ENCODE results near the gene SLC66A1.
"Not testable (repeated sequence)": the region's sequence is repeated elsewhere in the genome, so short reads cannot be mapped to it uniquely, and the experiment has no call there.

SLC66A1 gene, protein sequence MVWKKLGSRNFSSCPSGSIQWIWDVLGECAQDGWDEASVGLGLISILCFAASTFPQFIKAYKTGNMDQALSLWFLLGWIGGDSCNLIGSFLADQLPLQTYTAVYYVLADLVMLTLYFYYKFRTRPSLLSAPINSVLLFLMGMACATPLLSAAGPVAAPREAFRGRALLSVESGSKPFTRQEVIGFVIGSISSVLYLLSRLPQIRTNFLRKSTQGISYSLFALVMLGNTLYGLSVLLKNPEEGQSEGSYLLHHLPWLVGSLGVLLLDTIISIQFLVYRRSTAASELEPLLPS

DNA sequence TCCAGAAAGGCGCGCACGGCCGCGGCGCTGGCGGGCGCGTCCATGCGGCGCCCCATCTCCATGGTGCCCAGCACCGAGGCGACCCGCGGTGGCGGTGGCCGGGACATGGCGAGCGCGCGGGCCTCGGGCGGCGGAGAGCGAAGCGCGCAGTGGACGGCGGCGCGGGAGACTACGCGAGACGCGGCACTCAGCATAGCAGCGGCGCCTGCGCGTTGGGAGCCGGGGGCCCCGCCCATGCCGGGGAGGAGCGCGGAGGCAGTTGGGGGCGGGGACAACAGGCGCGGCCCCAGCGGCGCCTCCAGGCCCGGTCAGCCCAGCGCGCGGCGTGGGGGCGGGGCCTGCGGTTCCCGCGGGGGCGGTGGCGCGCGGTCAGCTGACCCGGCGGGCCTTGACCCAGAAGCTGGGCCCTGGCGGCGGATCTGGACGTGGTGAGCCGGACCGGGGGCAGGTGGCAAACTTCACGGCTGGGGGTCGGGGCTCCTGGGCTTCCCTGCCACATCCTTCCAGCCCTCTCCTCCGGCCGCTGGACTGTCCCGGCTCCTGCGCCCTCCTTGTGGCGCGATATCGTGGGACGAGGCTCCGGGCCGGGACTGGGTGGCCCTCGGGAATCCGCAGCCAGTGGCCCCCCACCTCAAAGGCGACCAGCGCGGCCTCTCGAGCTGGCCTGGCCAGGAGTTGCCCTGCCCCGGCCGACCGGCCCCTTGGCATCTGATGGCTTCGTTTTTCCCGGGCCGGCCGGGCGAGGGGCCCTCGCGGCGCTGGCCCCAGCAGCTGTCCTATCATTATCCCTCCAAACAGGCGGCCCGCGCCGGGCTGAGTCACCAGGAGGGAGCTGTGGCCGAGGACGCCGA, at the start of gene SLC66A1, which contains the start of gene AKR7A2:
Gene SLC66A1, plus strand, starts transcription at position 396 of the 851 bp plus-strand sequence. CDS start 5,352 bp downstream, outside the sequence.
Gene AKR7A2, minus strand, starts transcription at position 214 of the 851 bp plus-strand sequence. Its CDS starts 20 bp downstream, at position 194.
- peak; percentile 85 for DNase-seq (ENCODE audit: low spot score)

DNA sequence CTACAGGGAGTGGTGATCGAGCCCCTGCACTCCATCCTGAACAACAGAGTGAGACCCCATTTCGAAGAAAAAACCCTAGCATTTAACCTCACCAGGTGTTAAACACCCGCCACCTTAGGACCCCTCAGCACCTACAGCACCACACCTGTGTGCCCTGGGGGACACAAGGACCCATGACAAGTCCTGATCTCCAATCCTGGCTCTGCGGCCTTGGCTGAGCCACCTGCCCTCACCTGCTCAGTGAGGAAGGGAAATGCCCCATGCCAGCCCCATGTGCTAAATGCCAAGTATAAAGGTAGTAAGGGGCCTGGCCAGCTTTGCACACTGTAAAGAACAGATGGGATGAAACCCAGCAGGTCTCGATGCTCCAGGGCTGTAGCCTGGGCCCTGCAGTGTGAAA, 49.4 kb upstream of the SLC66A1 start:
- DNase-seq (ENCODE audit: low spot score): no peak

DNA sequence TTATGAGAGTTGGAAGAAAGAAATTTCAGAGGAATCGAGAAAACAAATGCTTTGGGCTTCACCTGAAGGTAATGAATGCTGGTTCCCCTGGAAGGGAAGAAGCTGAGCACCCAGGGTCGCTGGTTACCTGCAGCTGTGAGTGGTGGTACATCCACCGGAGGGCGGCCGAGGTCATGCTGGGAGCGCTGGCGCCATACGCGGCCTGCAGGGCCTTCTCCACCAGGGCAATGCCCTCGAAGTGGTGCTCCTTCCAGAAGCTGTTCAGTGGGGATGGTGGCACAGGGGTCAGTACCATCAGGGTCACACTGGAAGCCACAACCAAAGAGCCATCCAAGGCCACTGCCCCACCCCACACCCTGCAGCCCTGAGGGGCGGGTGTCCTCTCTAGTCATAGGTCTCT, 43.7 kb upstream of the SLC66A1 start:
- no peak for DNase-seq (ENCODE audit: low spot score)

DNA sequence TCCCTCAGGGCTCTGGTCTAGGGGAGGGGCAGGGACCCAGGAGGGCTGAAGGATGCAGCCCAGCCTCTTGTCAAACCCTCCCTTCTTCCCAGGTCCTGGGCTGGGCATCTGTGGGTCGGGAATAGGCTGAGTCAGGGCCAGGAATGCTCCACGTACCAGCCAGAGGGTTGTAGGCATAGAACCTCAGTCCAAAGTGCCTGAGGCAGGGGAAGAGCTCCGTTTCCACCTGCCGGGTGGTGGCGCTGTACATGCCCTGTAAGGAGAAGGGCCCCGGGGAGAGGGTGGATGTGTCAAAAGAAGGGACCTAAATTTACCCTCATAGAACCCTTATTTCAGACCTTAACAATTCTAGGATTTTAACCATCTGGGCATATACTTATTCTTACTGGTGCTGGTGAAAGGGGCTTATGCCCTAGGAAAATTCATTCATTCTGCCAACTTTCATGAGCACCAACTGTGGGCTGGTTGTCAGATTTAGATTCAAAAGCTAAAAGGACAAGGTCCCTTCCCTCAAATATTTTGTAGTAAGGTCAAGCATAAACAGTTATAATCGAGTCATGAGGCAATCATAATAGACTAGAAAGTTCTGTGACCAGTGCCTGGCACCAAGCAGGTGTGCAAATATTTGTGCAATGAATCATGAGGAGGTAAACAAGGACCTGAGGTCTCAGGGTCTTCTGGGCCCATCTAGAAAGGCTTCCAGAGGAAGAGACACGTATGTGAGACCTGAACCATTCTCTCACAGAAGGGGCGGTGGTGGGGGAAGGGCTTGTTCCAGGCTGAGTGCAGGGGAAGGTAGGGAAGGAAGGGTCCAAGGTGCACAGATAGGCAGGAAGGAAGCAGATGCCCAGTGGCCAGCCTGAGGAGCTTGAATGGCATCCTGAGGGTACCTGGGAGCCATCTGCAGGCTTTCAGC, 42.4 kb upstream of the SLC66A1 start:
- not testable (repeated sequence) for DNase-seq (ENCODE audit: low spot score)

DNA sequence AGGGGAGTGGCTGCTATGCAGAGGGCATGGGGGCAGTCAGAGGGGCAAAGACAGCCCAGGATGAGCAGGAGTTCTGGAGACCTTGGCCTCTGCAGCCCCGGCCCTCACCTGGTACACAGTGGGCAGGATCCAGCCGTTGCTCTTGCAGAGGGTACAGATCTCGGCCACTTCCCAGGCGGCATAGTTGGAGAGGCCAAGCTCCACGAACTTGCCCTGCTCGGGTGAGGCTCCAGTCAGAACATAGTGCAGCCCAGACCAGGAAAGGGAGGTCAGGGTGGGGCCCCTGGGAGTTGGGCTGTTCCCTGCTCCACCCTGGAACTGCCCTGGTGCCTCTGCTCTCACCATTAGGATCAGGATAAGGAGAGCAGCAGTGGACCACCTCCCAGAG, 41.8 kb upstream of the SLC66A1 start:
- DNase-seq (ENCODE audit: low spot score): not testable (repeated sequence)

DNA sequence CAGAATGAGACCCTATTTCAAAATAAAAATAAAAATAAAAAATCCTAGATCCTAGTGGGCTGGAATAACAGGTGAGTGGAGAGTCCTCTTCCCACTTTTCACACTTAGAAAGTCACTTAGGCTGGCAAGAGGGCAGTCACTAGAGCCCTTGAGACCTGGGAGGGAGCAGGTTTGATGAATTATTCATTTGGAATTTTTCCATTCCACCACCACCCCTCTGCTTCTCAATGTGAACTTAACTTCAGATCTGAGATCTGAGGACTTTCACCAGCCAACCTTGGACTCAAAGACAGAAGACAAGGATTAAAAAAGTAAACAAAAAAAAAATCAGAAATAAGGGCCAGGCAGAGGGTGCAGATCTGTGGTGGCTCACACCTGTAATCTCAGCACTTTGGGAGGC, 40.1 kb upstream of the SLC66A1 start:
- no peak for DNase-seq (ENCODE audit: low spot score)

DNA sequence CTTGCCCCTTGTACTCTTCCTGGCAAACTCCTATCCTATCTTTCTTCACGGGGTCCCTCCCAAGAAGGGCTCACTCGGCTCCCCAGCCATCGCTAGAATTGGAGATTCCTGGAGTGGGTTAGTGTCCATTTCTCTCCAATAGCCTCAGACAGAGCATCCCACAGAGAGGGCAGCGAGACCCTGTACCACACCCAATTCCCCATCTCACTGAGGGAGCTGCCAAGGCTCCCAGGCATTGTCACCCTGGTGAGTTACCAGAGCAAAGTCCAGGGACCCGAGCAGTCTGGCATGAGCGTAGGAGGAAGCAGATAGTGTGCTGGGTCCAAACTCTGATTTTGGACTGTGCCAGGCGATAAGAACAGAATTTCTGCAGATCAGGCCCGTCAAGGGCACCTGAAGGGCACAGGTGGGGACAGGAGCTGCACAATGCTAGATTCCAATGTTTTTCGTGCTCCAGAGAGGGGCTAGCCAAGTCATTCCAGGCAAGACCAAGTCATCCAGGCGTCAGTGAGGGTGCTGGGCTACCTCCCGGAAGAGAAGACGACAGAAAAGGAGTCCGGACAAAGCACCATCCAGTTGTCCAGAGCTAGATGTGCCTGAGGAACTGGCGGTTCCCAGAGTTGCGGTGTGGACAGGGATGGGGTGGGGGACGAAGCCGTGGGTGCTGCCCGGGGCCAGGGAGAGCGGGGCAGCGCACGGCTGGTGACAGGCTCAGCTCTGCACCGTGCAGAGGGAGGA, 38.9 kb upstream of the SLC66A1 start:
- no peak for DNase-seq (ENCODE audit: low spot score)

DNA sequence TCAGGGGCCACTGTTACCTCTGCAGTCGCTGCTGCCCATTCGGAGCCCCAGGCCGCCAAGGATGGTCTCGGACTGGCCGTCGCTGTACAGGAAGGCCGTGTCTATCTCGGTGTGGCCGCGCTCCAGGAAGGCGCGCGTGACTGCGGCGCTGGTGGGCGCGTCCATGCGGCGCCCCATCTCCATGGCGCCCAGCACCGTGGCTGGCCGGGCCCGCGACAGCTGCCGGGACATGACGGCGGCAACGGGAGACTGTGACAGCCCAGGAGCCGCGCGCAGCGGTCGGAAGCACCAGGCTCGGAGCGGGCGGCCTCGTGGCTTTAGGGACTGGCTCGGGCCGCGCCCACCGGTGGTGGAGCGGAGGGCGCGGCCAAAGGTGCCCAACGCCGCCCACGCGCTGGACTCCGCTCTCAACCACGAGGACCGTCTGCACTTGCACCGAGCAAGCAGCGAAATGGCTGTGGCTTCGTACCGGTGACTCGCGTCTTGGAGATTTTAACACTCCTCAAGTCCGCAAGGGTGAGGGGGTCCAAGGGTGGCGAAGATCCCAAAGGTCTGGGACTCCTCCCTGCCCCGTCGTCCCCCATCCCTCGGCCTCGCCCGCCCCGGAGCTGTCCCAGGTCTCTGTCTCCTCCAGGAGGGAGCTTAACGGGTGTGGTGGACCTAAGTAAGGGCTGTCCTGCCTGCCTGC, 38.1 kb upstream of the SLC66A1 start:
- not testable (repeated sequence) for DNase-seq (ENCODE audit: low spot score)

DNA sequence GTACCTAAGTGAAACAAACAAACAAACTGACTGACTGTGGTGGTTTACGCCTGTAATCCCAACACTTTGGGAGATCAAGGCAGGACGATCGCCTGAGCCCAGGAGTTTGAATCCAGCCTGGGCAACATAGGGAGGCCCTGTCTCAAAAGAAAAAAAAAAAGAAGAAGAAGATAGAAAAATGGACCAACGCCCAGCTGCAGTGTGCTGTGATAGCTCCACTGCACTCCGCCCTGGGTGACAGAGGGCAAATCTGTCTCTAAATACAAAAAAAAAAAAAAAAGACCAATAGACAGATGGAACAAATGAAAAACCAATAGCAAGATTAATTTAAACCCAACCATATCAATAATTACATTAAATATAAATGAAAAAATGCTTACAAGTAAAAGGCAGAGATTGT, 37.5 kb upstream of the SLC66A1 start:
- DNase-seq (ENCODE audit: low spot score): no peak

DNA sequence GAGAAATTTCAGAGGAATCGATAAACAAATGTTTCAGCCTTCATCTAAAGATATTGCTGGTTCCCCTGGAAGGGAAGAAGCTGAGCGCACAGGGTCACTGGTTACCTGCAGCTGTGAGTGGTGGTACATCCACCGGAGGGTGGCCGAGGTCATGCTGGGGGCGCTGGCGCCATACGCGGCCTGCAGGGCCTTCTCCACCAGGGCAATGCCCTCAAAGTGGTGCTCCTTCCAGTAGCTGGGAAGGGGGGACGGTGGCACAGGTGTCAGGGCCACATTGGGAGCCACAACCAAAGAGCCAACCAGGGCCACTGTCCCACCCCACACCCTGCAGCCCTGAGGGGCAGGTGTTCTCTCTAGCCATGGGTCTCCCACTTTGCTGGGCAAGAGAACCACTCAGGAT, 28.2 kb upstream of the SLC66A1 start:
- DNase-seq (ENCODE audit: low spot score): no peak

DNA sequence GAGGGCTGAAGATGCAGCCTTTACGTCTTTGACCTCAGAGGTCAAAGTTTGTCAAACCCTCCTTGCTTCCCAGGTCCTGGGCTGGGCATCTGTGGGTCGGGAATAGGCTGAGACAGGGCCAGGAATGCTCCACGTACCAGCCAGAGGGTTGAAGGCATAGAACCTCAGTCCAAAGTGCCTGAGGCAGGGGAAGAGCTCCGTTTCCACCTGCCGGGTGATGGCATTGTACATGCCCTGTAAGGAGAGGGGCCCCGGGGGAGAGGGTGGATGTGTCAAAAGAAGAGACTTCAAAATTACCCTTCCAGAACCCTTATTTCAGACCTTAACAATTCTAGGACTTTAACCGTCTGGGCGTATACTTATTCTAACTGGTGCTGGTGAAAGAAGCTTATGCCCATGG, 27.2 kb upstream of the SLC66A1 start:
- no peak for DNase-seq (ENCODE audit: low spot score)

DNA sequence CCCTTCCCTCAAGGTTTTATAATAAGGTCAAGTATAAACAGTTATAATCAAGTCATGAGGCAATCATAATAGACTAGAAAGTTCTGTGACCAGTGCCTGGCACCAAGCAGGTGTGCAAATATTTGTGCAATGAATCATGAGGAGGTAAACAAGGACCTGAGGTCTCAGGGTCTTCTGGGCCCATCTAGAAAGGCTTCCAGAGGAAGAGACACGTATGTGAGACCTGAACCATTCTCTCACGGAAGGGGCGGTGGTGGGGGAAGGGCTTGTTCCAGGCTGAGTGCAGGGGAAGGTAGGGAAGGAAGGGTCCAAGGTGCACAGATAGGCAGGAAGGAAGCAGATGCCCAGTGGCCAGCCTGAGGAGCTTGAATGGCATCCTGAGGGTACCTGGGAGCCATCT, 26.8 kb upstream of the SLC66A1 start:
- not testable (repeated sequence) for DNase-seq (ENCODE audit: low spot score)

DNA sequence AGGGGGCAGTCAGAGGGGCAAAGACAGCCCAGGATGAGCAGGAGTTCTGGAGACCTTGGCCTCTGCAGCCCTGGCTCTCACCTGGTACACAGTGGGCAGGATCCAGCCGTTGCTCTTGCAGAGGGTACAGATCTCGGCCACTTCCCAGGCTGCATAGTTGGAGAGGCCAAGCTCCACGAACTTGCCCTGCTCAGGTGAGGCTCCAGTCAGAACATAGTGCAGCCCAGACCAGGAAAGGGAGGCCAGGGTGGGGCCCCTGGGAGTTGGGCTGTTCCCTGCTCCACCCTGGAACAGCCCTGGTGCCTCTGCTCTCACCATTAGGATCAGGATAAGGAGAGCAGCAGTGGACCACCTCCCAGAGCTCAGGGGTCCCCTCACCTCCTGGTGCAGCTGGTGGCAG, 26.3 kb upstream of the SLC66A1 start:
- not testable (repeated sequence) for DNase-seq (ENCODE audit: low spot score)

DNA sequence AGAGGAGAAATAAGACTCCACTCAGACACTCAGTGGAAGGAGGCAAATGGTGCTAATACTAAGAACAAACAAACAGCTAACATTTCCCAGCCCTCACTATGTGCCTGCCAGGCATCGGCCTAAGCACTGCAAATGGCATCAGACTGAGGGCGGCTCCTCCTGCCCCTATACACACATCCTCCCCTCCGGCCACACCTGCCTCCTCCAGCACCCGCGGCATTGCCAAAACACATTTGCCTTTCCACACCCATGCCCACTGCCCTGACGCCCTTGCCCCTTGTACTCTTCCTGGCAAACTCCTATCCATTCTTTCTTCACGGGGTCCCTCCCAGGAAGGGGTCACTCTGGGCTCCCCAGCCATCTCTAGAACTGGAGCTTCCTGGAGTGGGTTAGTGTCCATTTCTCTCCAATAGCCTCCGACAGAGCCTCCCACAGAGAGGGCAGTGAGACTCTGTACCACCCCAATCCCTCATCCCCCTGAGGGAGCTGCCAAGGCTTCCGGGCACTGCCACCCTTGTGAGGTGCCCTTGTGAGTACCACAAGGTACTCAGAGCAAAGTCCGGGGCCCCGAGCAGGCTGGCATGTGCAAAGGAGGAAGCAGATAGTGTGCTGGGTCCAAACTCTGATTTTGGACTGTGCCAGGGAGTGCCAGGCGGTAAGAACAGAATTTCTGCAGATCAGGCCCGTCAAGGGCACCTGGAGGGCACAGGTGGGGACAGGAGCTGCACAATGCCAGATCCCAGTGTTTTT, 24.5 kb upstream of the SLC66A1 start:
- DNase-seq (ENCODE audit: low spot score): no peak

DNA sequence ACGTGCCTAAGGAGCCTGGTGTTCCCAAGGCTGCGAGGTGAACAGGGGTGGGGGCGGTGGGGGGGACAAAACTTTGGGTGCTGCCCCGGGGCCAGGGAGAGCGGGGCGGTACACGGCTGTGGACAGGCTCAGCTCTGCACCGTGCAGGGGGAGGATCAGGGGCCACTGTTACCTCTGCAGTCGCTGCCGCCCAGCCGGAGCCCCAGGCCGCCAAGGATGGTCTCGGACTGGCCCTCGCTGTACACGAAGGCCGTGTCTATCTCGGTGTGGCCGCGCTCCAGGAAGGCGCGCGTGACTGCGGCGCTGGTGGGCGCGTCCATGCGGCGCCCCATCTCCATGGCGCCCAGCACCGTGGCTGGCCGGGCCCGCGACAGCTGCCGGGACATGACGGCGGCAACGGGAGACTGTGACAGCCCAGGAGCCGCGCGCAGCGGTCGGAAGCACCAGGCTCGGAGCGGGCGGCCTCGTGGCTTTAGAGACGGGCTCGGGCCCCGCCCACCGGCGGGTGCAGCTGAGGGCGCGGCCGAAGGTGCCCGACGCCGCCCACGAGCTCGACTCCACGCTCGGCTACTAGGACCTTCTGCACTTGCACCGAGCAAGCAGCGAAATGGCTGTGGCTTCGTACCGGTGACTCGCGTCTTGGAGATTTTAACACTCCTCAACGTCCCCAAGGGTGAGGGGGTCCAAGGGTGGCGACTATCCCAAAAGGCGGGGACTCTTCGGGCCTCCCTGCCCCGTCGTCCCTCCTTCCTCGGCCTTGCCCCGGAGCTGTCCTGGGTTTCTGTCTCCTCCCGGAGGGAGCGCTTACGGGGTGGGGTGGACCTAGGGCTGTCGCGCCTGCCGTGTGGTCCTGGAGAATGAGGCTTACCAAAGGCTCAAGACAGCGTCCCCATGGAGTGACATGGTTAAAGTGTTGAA, 23.5 kb upstream of the SLC66A1 start, which contains the start of gene AKR7A3:
Gene AKR7A3, minus strand, starts transcription at position 447 of the 918 bp plus-strand sequence. Its CDS starts 61 bp downstream, at position 386.
- not testable (repeated sequence) for DNase-seq (ENCODE audit: low spot score)

DNA sequence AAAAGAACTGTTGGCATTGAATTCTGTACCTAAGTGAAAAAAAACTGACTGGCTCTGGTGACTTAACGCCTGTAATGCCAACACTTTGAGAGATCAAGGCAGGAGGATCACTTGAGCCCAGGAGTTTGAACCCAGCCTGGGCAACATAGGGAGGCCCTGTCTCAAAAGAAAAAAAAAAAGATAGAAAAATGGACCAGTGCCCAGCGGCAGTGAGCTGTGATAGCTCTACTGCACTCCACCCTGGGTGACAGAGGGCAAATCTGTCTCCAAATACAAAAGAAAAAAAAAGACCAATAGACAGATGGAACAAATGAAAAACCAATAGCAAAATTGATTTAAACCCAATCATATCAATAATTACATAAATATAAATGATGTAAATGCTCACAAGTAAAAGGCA, 22.9 kb upstream of the SLC66A1 start:
- DNase-seq (ENCODE audit: low spot score): no peak

DNA sequence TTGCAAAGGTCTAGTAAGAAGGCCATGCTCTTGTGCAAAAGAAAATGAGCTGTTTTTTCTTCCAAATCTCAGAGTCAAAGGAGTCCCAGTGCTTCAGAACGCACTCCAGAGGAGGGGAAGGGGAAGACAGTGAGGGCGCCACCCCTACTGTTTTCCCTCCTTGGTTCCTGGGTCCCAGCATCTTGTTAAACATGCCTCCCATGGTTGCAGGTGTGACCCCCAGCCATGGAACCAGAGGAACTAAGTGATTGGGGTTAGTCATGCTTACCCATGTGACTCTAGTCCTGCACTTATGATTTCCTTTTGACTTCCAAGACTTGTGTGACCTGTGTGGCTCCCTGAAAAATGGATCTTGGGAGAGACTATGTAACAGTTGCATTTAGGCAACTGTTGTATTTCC, 17.5 kb upstream of the SLC66A1 start:
- no peak for DNase-seq (ENCODE audit: low spot score)

DNA sequence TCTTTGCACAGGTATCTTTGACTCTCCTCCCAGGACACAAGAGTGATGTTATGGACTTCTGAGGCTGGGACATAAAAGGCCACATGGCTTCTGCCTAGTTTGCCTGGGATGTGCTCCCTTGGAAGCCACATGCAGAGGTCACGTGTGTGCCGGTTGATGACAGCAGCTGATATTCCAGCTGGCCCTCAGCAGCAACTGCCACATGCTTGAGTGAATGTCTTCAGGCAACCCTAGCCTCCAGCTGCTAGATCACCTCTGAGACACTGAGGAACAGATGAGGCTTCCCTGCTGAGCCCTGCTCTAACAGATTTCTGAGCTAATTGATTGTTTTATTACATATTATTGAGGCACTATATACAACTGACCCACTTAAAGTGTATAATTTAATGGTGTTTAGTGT, 11.9 kb upstream of the SLC66A1 start:
- DNase-seq (ENCODE audit: low spot score): no peak

DNA sequence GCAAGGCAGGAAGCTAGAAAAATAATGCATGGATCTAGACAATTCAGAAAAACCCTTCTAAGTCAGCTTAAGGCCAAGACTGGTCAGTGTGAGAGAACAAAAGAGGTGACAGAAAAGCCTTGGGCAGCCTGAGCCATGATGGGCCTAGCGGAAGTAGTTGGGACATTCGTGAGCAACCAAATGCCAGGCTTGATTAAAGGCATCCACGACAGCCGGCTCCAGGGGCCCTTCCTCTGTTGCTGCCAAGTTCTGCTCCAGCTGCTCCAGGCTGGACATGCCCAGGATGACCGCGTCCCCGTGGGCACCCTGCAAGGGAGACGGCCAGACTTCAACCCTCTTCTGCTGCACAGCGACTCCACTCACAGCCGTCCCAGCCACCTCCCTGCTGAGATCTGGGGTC, 8.0 kb upstream of the SLC66A1 start:
- not testable (repeated sequence) for DNase-seq (ENCODE audit: low spot score)

Data from kidney capillary endothelial cell (primary cell).